Measurements from ENCODE around the gene ADA.

ADA gene

GRCh38 chr20:44664131-44664530, 12.6 kb upstream of the ADA start:
- Histone ChIP-seq H4K20me1 (ENCODE audit: insufficient read depth, low read length) (peaks cover 26% of the 10 kb centered on the region), H3K4me1 (ENCODE audit: insufficient read depth, low read length) (peaks cover 47% of the 10 kb centered on the region), H3K27ac (ENCODE audit: low read length) (peak overlapping the region; percentile 26), H3K4me2 (ENCODE audit: insufficient read depth, low read length) (no peak overlapping the region), H3K9ac (ENCODE audit: low read depth, low read length) (no peak overlapping the region), H3K4me3 (ENCODE audit: low read depth in 1 of 2, low read length in 2 of 2) (no peak overlapping the region), H3K79me2 (ENCODE audit: insufficient read depth, low read length) (peaks cover 88% of the 10 kb centered on the region), H2AFZ (ENCODE audit: low read depth, low read length) (no peak overlapping the region), H3K36me3 (ENCODE audit: insufficient read depth, low read length) (peaks cover 84% of the 10 kb centered on the region), H3K27me3 (ENCODE audit: insufficient read depth, low read length, poor library complexity) (no peaks in the 10 kb centered on the region), H3K9me3 (ENCODE audit: insufficient read depth, low read length, severe bottlenecking) (no peaks in the 10 kb centered on the region)
- DNase-seq (no peak), ATAC-seq (ENCODE audit: insufficient read depth, low read depth) (no peak)
- TF ChIP-seq EZH2 (IDR thresholded peaks at IDR 0.05; ENCODE audit: borderline replicate concordance, low read depth, low read length, severe bottlenecking) (no peak), CTCF (IDR thresholded peaks at IDR 0.05; ENCODE audit: borderline replicate concordance, extremely low read depth, low read length, poor library complexity, severe bottlenecking) (no peak)

- H3K4me1 ChIP-seq (ENCODE audit: insufficient read depth, low read length): peaks cover 29% of the 10 kb centered on the region
- H4K20me1 ChIP-seq (ENCODE audit: insufficient read depth, low read length): peaks cover 30% of the 10 kb centered on the region
- no peak overlapping the region for H3K4me3 ChIP-seq (ENCODE audit: low read depth in 1 of 2, low read length in 2 of 2)
- no peaks in the 10 kb centered on the region for H3K27me3 ChIP-seq (ENCODE audit: insufficient read depth, low read length, poor library complexity)
- no peak for TF ChIP-seq EZH2 (IDR thresholded peaks at IDR 0.05; ENCODE audit: borderline replicate concordance, low read depth, low read length, severe bottlenecking)
- TF ChIP-seq CTCF (IDR thresholded peaks at IDR 0.05; ENCODE audit: borderline replicate concordance, extremely low read depth, low read length, poor library complexity, severe bottlenecking): no peak
- peak; percentile 18; the same call in 1 of the 3 replicates for ATAC-seq (ENCODE audit: insufficient read depth, low read depth)
- no peak for DNase-seq
- H3K9me3 ChIP-seq (ENCODE audit: insufficient read depth, low read length, severe bottlenecking): no peaks in the 10 kb centered on the region
- H3K4me2 ChIP-seq (ENCODE audit: insufficient read depth, low read length): no peak overlapping the region
- no peak overlapping the region for H3K9ac ChIP-seq (ENCODE audit: low read depth, low read length)
- peaks cover 88% of the 10 kb centered on the region for H3K36me3 ChIP-seq (ENCODE audit: insufficient read depth, low read length)
- peaks cover 73% of the 10 kb centered on the region for H3K79me2 ChIP-seq (ENCODE audit: insufficient read depth, low read length)
- no peak overlapping the region for H2AFZ ChIP-seq (ENCODE audit: low read depth, low read length)
- H3K27ac ChIP-seq (ENCODE audit: low read length): peak overlapping the region; percentile 17; the same call in 1 of the 2 replicates
Measured at GRCh38 chr20:44662261-44662660, 10.8 kb upstream of the ADA start.

- Histone ChIP-seq H3K4me2 (ENCODE audit: insufficient read depth, low read length) (no peak overlapping the region), H3K27ac (ENCODE audit: low read length) (no peak overlapping the region; the same call in 1 of the 2 replicates), H3K4me1 (ENCODE audit: insufficient read depth, low read length) (0 out of 2 replicates have a peak, but pooled peaks cover 16% of the 10 kb centered on the region), H3K9ac (ENCODE audit: low read depth, low read length) (no peak overlapping the region), H3K79me2 (ENCODE audit: insufficient read depth, low read length) (peaks cover 57% of the 10 kb centered on the region), H4K20me1 (ENCODE audit: insufficient read depth, low read length) (peaks cover 26% of the 10 kb centered on the region), H3K9me3 (ENCODE audit: insufficient read depth, low read length, severe bottlenecking) (no peaks in the 10 kb centered on the region), H3K36me3 (ENCODE audit: insufficient read depth, low read length) (peaks cover 93% of the 10 kb centered on the region), H3K4me3 (ENCODE audit: low read depth in 1 of 2, low read length in 2 of 2) (no peak overlapping the region), H2AFZ (ENCODE audit: low read depth, low read length) (no peak overlapping the region), H3K27me3 (ENCODE audit: insufficient read depth, low read length, poor library complexity) (no peaks in the 10 kb centered on the region)
- TF ChIP-seq EZH2 (IDR thresholded peaks at IDR 0.05; ENCODE audit: borderline replicate concordance, low read depth, low read length, severe bottlenecking): no peak
- TF ChIP-seq CTCF (IDR thresholded peaks at IDR 0.05; ENCODE audit: borderline replicate concordance, extremely low read depth, low read length, poor library complexity, severe bottlenecking): no peak
- ATAC-seq (ENCODE audit: insufficient read depth, low read depth) (no peak), DNase-seq (no peak)
Measured at GRCh38 chr20:44660581-44660980, 9.1 kb upstream of the ADA start.

- no peaks in the 10 kb centered on the region for H3K27me3 ChIP-seq (ENCODE audit: insufficient read depth, low read length, poor library complexity)
- TF ChIP-seq EZH2 (IDR thresholded peaks at IDR 0.05; ENCODE audit: borderline replicate concordance, low read depth, low read length, severe bottlenecking) (no peak), CTCF (IDR thresholded peaks at IDR 0.05; ENCODE audit: borderline replicate concordance, extremely low read depth, low read length, poor library complexity, severe bottlenecking) (no peak)
- H3K9ac ChIP-seq (ENCODE audit: low read depth, low read length): no peak overlapping the region
- ATAC-seq (ENCODE audit: insufficient read depth, low read depth) (no peak), DNase-seq (no peak)
- H4K20me1 ChIP-seq (ENCODE audit: insufficient read depth, low read length): peaks cover 26% of the 10 kb centered on the region
- H3K27ac ChIP-seq (ENCODE audit: low read length): peak overlapping the region; percentile 29
- no peak overlapping the region for H3K4me3 ChIP-seq (ENCODE audit: low read depth in 1 of 2, low read length in 2 of 2)
- peaks cover 91% of the 10 kb centered on the region for H3K36me3 ChIP-seq (ENCODE audit: insufficient read depth, low read length)
- no peak overlapping the region for H3K4me2 ChIP-seq (ENCODE audit: insufficient read depth, low read length)
- peaks cover 51% of the 10 kb centered on the region for H3K79me2 ChIP-seq (ENCODE audit: insufficient read depth, low read length)
- H3K9me3 ChIP-seq (ENCODE audit: insufficient read depth, low read length, severe bottlenecking): no peaks in the 10 kb centered on the region
- no peak overlapping the region for H2AFZ ChIP-seq (ENCODE audit: low read depth, low read length)
- 0 out of 2 replicates have a peak, but pooled peaks cover 11% of the 10 kb centered on the region for H3K4me1 ChIP-seq (ENCODE audit: insufficient read depth, low read length)
Measured at GRCh38 chr20:44659931-44660330, 8.4 kb upstream of the ADA start.
